ENCODE measurements around the gene LPAR1. TPM values are rescaled to one million over a fixed set of nuclear protein-coding genes. Genes with fewer than 3 reads are reported as not detected.

The LPAR1 gene
- total RNA-seq, 1 experiment from 2014 or later, result 28.3 TPM

DNA sequence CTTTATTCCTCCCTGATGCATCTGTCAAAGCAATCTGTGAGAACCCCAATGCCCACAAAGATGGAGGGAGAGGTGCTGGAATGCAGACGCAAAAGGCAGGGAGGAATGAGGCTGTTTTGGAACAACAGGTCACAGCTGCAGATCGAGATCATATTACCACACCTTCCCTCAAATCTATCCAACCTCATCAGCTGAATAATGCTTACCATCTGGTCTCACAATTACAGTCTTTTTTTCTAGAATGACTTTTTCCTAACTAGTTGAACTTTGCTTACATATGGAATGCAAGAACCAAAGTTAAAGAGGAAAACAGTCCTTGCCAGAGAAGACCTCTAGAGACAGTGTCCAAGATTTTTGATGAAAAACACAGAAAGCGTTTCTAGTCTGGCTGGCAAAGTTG is 158.1 kb downstream of the LPAR1 start:
- Histone ChIP-seq H3K4me3 (ENCODE audit: low read depth, low read length, poor library complexity, severe bottlenecking) (no peak overlapping the region), H3K27ac (ENCODE audit: low read depth, low read length, poor library complexity, severe bottlenecking) (no peak overlapping the region), H3K27me3 (replicated peaks; ENCODE audit: insufficient read depth, low read depth, low read length, poor library complexity) (no peaks in the 10 kb centered on the region), H3K36me3 (ENCODE audit: insufficient read depth, low read length, poor library complexity, severe bottlenecking) (no peaks in the 10 kb centered on the region), H3K9me3 (ENCODE audit: low read depth, low read length, poor library complexity, severe bottlenecking) (no peaks in the 10 kb centered on the region), H3K4me1 (ENCODE audit: insufficient read depth, low read length, poor library complexity, severe bottlenecking) (peaks cover 9% of the 10 kb centered on the region)
- no TSS peak for BruUV-seq (replicated peaks)
- POLR2A ChIA-PET (ENCODE audit: low non-redundant PET), result no interaction called here
- CTCF ChIA-PET, result no interaction called here
- DNase-seq (ENCODE audit: low spot score), result no peak
- no peak for TF ChIP-seq EZH2 (IDR thresholded peaks at IDR 0.05; ENCODE audit: borderline replicate concordance, low read depth, low read length, poor library complexity, severe bottlenecking)
- TF ChIP-seq, protein P1, sequence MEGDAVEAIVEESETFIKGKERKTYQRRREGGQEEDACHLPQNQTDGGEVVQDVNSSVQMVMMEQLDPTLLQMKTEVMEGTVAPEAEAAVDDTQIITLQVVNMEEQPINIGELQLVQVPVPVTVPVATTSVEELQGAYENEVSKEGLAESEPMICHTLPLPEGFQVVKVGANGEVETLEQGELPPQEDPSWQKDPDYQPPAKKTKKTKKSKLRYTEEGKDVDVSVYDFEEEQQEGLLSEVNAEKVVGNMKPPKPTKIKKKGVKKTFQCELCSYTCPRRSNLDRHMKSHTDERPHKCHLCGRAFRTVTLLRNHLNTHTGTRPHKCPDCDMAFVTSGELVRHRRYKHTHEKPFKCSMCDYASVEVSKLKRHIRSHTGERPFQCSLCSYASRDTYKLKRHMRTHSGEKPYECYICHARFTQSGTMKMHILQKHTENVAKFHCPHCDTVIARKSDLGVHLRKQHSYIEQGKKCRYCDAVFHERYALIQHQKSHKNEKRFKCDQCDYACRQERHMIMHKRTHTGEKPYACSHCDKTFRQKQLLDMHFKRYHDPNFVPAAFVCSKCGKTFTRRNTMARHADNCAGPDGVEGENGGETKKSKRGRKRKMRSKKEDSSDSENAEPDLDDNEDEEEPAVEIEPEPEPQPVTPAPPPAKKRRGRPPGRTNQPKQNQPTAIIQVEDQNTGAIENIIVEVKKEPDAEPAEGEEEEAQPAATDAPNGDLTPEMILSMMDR (conservative IDR thresholded peaks at IDR 0.05; ENCODE audit: low read depth, low read length), result no peak
- intact Hi-C loops (cut with micrococcal nuclease; ENCODE audit: unreplicated experiment), result no loop called here

DNA sequence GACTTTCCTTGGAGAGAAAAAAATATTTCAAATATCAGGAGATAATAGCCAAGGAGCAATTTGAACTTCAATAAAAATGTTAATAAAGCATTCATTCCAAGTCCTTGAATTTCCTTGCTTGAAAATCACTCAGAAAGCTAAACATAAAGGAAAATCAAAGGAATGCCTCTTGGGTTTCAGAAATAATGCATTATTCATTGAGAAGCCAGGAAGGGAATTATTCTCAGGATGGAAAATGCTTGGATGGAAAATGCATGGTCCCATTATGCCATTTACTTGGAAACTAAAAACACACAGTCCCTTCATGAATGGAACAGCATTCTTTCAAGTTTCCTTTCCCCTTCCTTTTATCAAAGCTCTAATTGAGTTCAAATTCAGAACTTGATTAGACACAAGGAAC is 160.9 kb downstream of the LPAR1 start:
- ChIA-PET CTCF (no interaction called here), POLR2A (ENCODE audit: low non-redundant PET) (no interaction called here)
- Histone ChIP-seq H3K27me3 (replicated peaks; ENCODE audit: insufficient read depth, low read depth, low read length, poor library complexity) (no peaks in the 10 kb centered on the region), H3K9me3 (ENCODE audit: low read depth, low read length, poor library complexity, severe bottlenecking) (no peaks in the 10 kb centered on the region), H3K4me3 (ENCODE audit: low read depth, low read length, poor library complexity, severe bottlenecking) (no peak overlapping the region), H3K27ac (ENCODE audit: low read depth, low read length, poor library complexity, severe bottlenecking) (no peak overlapping the region), H3K36me3 (ENCODE audit: insufficient read depth, low read length, poor library complexity, severe bottlenecking) (no peaks in the 10 kb centered on the region), H3K4me1 (ENCODE audit: insufficient read depth, low read length, poor library complexity, severe bottlenecking) (peaks cover 9% of the 10 kb centered on the region)
- TF ChIP-seq, protein P1 (conservative IDR thresholded peaks at IDR 0.05; ENCODE audit: low read depth, low read length), result no peak
- TF ChIP-seq EZH2 (IDR thresholded peaks at IDR 0.05; ENCODE audit: borderline replicate concordance, low read depth, low read length, poor library complexity, severe bottlenecking), result no peak
- no TSS peak for BruUV-seq (replicated peaks)
- intact Hi-C loops (cut with micrococcal nuclease; ENCODE audit: unreplicated experiment), result no loop called here
- no peak for DNase-seq (ENCODE audit: low spot score)

DNA sequence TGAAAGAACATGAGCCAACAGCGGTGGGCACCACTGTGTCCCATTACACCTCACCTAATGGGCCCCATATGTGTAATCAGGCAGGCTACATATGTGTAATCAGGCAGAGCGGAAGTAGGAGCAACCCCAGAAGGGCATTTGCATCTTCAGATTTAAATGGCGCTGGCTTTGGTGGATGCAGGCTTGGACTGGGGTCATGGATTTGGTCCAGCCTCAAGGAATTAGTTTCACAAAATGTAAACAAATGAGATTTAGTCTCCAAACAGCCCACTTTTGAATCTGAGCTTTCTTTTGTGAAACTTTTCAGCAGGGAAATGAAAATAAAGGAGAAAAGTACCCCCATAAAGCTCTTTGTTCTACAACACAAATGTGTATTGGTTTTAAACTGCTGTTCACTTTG is 161.3 kb downstream of the LPAR1 start:
- H3K36me3 ChIP-seq (ENCODE audit: insufficient read depth, low read length, poor library complexity, severe bottlenecking), result no peaks in the 10 kb centered on the region
- no peak for DNase-seq (ENCODE audit: low spot score)
- intact Hi-C loops (cut with micrococcal nuclease; ENCODE audit: unreplicated experiment), result no loop called here
- H3K27ac ChIP-seq (ENCODE audit: low read depth, low read length, poor library complexity, severe bottlenecking), result no peak overlapping the region
- ChIA-PET CTCF (no interaction called here), POLR2A (ENCODE audit: low non-redundant PET) (no interaction called here)
- no TSS peak for BruUV-seq (replicated peaks)
- TF ChIP-seq EZH2 (IDR thresholded peaks at IDR 0.05; ENCODE audit: borderline replicate concordance, low read depth, low read length, poor library complexity, severe bottlenecking), result no peak
- TF ChIP-seq, protein P1 (conservative IDR thresholded peaks at IDR 0.05; ENCODE audit: low read depth, low read length), result no peak
- no peak overlapping the region for H3K4me3 ChIP-seq (ENCODE audit: low read depth, low read length, poor library complexity, severe bottlenecking)
- peaks cover 9% of the 10 kb centered on the region for H3K4me1 ChIP-seq (ENCODE audit: insufficient read depth, low read length, poor library complexity, severe bottlenecking)
- H3K9me3 ChIP-seq (ENCODE audit: low read depth, low read length, poor library complexity, severe bottlenecking), result no peaks in the 10 kb centered on the region
- H3K27me3 ChIP-seq (replicated peaks; ENCODE audit: insufficient read depth, low read depth, low read length, poor library complexity), result no peaks in the 10 kb centered on the region

Data from A673 (cell line).